Gastroesophageal sphincter (tissue), 3 donors: ENCODE results near the gene FGF14.

Source experiments
- EP300 ChIP-seq: sonication (generic); formaldehyde crosslinking; IDR thresholded peaks from one replicate; pipeline ENCODE4 v1.6.1; 2017; ENCODE audit warnings: antibody characterized with exemption, mild to moderate bottlenecking
- POLR2A ChIP-seq, 2 donors: fragments of 450-650 bp; IDR thresholded peaks; one replicate each; pipeline ENCODE4 v1.6.1; 2017; ENCODE audit warnings: antibody characterized with exemption in 2 of 2, mild to moderate bottlenecking in 2 of 2, moderate library complexity in 1 of 2
- POLR2AphosphoS5 ChIP-seq: sonication (generic); formaldehyde crosslinking; IDR thresholded peaks from one replicate; pipeline ENCODE4 v1.6.1; 2017; ENCODE audit warnings: antibody characterized with exemption
- TF ChIP-seq, protein P1 (sequence below), 4 experiments: fragments of 200-600 bp in 2 of 4; fragments of 450-650 bp in 2 of 4; sonication (generic) in 1 of 4; IDR thresholded peaks; one replicate each; pipeline ENCODE4 v1.5.1; 2017 to 2019; ENCODE audit warnings: antibody characterized with exemption in 4 of 4, mild to moderate bottlenecking in 2 of 4, moderate library complexity in 2 of 4

GRCh38 chr13:102033386-102033785 lies 368.5 kb downstream of the FGF14 start:
- TF ChIP-seq, protein P1, sequence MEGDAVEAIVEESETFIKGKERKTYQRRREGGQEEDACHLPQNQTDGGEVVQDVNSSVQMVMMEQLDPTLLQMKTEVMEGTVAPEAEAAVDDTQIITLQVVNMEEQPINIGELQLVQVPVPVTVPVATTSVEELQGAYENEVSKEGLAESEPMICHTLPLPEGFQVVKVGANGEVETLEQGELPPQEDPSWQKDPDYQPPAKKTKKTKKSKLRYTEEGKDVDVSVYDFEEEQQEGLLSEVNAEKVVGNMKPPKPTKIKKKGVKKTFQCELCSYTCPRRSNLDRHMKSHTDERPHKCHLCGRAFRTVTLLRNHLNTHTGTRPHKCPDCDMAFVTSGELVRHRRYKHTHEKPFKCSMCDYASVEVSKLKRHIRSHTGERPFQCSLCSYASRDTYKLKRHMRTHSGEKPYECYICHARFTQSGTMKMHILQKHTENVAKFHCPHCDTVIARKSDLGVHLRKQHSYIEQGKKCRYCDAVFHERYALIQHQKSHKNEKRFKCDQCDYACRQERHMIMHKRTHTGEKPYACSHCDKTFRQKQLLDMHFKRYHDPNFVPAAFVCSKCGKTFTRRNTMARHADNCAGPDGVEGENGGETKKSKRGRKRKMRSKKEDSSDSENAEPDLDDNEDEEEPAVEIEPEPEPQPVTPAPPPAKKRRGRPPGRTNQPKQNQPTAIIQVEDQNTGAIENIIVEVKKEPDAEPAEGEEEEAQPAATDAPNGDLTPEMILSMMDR (IDR thresholded peaks at IDR 0.05) = no peak
- no peak for TF ChIP-seq POLR2AphosphoS5
- no peak for TF ChIP-seq EP300
- TF ChIP-seq POLR2A (IDR thresholded peaks at IDR 0.05) = no peak
